ENCODE results near the gene PDCD11.

Gene PDCD11

GRCh38 chr10:103466734-103467133 lies 70.3 kb downstream of the PDCD11 start:
- Histone ChIP-seq H3K4me3 (replicated peaks; ENCODE audit: insufficient read depth, low read length) (no peak overlapping the region), H3K27ac (replicated peaks) (no peak overlapping the region), H3K27me3 (ENCODE audit: insufficient read depth, poor library complexity, severe bottlenecking) (no peaks in the 10 kb centered on the region)
- no peak for DNase-seq (ENCODE audit: low read depth in 1 of 2, low spot score in 1 of 2)
- TF ChIP-seq SPI1 (IDR thresholded peaks at IDR 0.05; ENCODE audit: borderline replicate concordance, low read depth) = no peak
- no peak for TF ChIP-seq POLR2AphosphoS5 (IDR thresholded peaks at IDR 0.05; ENCODE audit: low read depth)
- TF ChIP-seq REST (IDR thresholded peaks at IDR 0.05; ENCODE audit: insufficient replicate concordance, low read depth) = no peak
- TF ChIP-seq GABPA (IDR thresholded peaks at IDR 0.05; ENCODE audit: low read depth) = no peak
- no peak for TF ChIP-seq CTCF (IDR thresholded peaks at IDR 0.05; ENCODE audit: insufficient read depth, low read length)

- TF ChIP-seq SPI1 (IDR thresholded peaks at IDR 0.05; ENCODE audit: borderline replicate concordance, low read depth) (no peak), GABPA (IDR thresholded peaks at IDR 0.05; ENCODE audit: low read depth) (no peak), CTCF (IDR thresholded peaks at IDR 0.05; ENCODE audit: insufficient read depth, low read length) (no peak), POLR2AphosphoS5 (IDR thresholded peaks at IDR 0.05; ENCODE audit: low read depth) (no peak), REST (IDR thresholded peaks at IDR 0.05; ENCODE audit: insufficient replicate concordance, low read depth) (no peak)
- no peaks in the 10 kb centered on the region for H3K27me3 ChIP-seq (ENCODE audit: insufficient read depth, poor library complexity, severe bottlenecking)
- H3K27ac ChIP-seq (replicated peaks) = no peak overlapping the region
- no peak overlapping the region for H3K4me3 ChIP-seq (replicated peaks; ENCODE audit: insufficient read depth, low read length)
- no peak for DNase-seq (ENCODE audit: low read depth in 1 of 2, low spot score in 1 of 2)
Measured at GRCh38 chr10:103467406-103467805, 71.0 kb downstream of the PDCD11 start.

GRCh38 chr10:103469201-103469600 lies 72.8 kb downstream of the PDCD11 start:
- no peaks in the 10 kb centered on the region for H3K27me3 ChIP-seq (ENCODE audit: insufficient read depth, poor library complexity, severe bottlenecking)
- TF ChIP-seq SPI1 (IDR thresholded peaks at IDR 0.05; ENCODE audit: borderline replicate concordance, low read depth) = no peak
- TF ChIP-seq REST (IDR thresholded peaks at IDR 0.05; ENCODE audit: insufficient replicate concordance, low read depth) = no peak
- TF ChIP-seq GABPA (IDR thresholded peaks at IDR 0.05; ENCODE audit: low read depth) = no peak
- TF ChIP-seq POLR2AphosphoS5 (IDR thresholded peaks at IDR 0.05; ENCODE audit: low read depth) = no peak
- no peak for TF ChIP-seq CTCF (IDR thresholded peaks at IDR 0.05; ENCODE audit: insufficient read depth, low read length)
- no peak overlapping the region for H3K4me3 ChIP-seq (replicated peaks; ENCODE audit: insufficient read depth, low read length)
- H3K27ac ChIP-seq (replicated peaks) = no peak overlapping the region
- no peak for DNase-seq (ENCODE audit: low read depth in 1 of 2, low spot score in 1 of 2)

Measured in HL-60 (cell line).